OCI-LY7 (cell line): ENCODE results near the gene NPIPA5. TPM values are rescaled to one million over a fixed set of nuclear protein-coding genes. Genes with fewer than 3 reads are reported as not detected.
A peak's percentile ranks its signal among the peaks of the same experiment; 100 is the strongest.
"Not testable (repeated sequence)": the region's sequence is repeated elsewhere in the genome, so short reads cannot be mapped to it uniquely, and the experiment has no call there.

Experiments used
- BruUV-seq: library from RNA; stranded (reverse); fragments of 400-500 nt; replicated peaks from 2 replicates; lab custom pipeline; 2021; lab: Mats Ljungman, UMichigan
- CTCF ChIA-PET: fragments of 300-600 bp; sonication (Branson Sonifier 250); formaldehyde crosslinking; loops from one replicate; lab custom pipeline; 2022; ENCODE audit warnings: antibody characterized with exemption; ENCODE audit not compliant: unreplicated experiment; lab: Charles Lee
- POLR2A ChIA-PET: fragments of 300-600 bp; sonication (Branson Sonifier 250); formaldehyde crosslinking; loops from one replicate; lab custom pipeline; 2022; ENCODE audit warnings: antibody characterized with exemption; lab: Charles Lee
- DNase-seq: peaks from one replicate; pipeline ENCODE4 v3.0.0-alpha.2; 2015; ENCODE audit warnings: low spot score
- H2AFZ ChIP-seq: fragments of 200-600 bp; sonication (generic), shearing (Covaris generic); 2 replicates; pipeline ENCODE4 v1.6.1; 2014; ENCODE audit warnings: mild to moderate bottlenecking, antibody characterized with exemption, low read length, moderate library complexity
- H3K27ac ChIP-seq: fragments of 200-600 bp; sonication (generic); 2 replicates; pipeline ENCODE4 v1.5.1; 2014; ENCODE audit warnings: mixed run types, low read depth, mild to moderate bottlenecking, moderate library complexity, low read length, inconsistent platforms; ENCODE audit not compliant: poor library complexity, severe bottlenecking
- H3K36me3 ChIP-seq: fragments of 200-600 bp; sonication (generic); 2 replicates; pipeline ENCODE4 v1.6.1; 2014; ENCODE audit warnings: mild to moderate bottlenecking, antibody characterized with exemption, low read length, moderate library complexity, mixed read lengths; ENCODE audit not compliant: insufficient read depth
- H3K4me1 ChIP-seq: fragments of 200-600 bp; sonication (generic); 2 replicates; pipeline ENCODE4 v1.5.1; 2014; ENCODE audit warnings: mild to moderate bottlenecking, low read length; ENCODE audit not compliant: insufficient read depth, poor library complexity, severe bottlenecking
- H3K4me2 ChIP-seq: fragments of 200-600 bp; sonication (generic); 2 replicates; pipeline ENCODE4 v1.6.1; 2014; ENCODE audit warnings: mild to moderate bottlenecking, low read length
- H3K4me3 ChIP-seq: fragments of 200-600 bp; sonication (generic); 2 replicates; pipeline ENCODE4 v1.5.1; 2014; ENCODE audit warnings: mild to moderate bottlenecking, low read depth, low read length; ENCODE audit not compliant: poor library complexity, severe bottlenecking
- H3K79me2 ChIP-seq: fragments of 200-600 bp; sonication (generic); 2 replicates; pipeline ENCODE4 v1.6.1; 2016; ENCODE audit warnings: low read depth, mild to moderate bottlenecking, low read length, moderate library complexity, mixed read lengths; ENCODE audit not compliant: insufficient read depth
- H3K9me2 ChIP-seq: fragments of 200-600 bp; sonication (generic); 2 replicates; pipeline ENCODE4 v1.6.1; 2016; ENCODE audit warnings: mild to moderate bottlenecking, low read length, mixed read lengths; ENCODE audit not compliant: insufficient read depth
- H3K9me3 ChIP-seq: fragments of 200-600 bp; sonication (generic); 2 replicates; pipeline ENCODE4 v1.6.1; 2014; ENCODE audit warnings: mild to moderate bottlenecking, mixed run types, low read length, mixed read lengths
- H4K20me1 ChIP-seq: fragments of 200-600 bp; sonication (generic); 2 replicates; pipeline ENCODE4 v1.6.1; 2014; ENCODE audit warnings: mild to moderate bottlenecking, antibody characterized with exemption, low read length, moderate library complexity, mixed read lengths; ENCODE audit not compliant: insufficient read depth
- CTCF ChIP-seq: fragments of 200-600 bp; sonication (generic); conservative IDR thresholded peaks from 2 replicates; pipeline ENCODE4 v1.5.1; 2014; ENCODE audit warnings: mild to moderate bottlenecking, antibody characterized with exemption, low read length, moderate library complexity, mixed read lengths
- EZH2phosphoT487 ChIP-seq: fragments of 200-600 bp; sonication (generic); IDR thresholded peaks from 2 replicates; pipeline ENCODE4 v1.6.1; 2018; ENCODE audit warnings: low read depth, borderline replicate concordance, mild to moderate bottlenecking, mixed run types, antibody characterized with exemption, low read length, moderate library complexity, mixed read lengths
- intact Hi-C: fragments of 100-400 bp; cut with micrococcal nuclease; formaldehyde crosslinking; loops from one replicate; pipeline ENCODE4 v1.10.0; 2022; ENCODE audit not compliant: unreplicated experiment
- total RNA-seq, 2 experiments: library from RNA; depleted of rRNA in 1 of 2; stranded (reverse); fragments of >200 nt in 1 of 2; shearing (Covaris generic) in 1 of 2; gene quantifications; 2 replicates each; pipeline ENCODE4 v1.2.3, GENCODE V29; 2014 to 2022

The NPIPA5 gene
- total RNA-seq, 2 experiments from 2014 or later, result 1.4 TPM; not detected in 1

- Histone ChIP-seq H3K79me2 (no peaks in the 10 kb centered on the region), H3K4me1 (peaks cover 10% of the 10 kb centered on the region), H3K9me3 (no peaks in the 10 kb centered on the region), H4K20me1 (no peaks in the 10 kb centered on the region), H3K36me3 (no peaks in the 10 kb centered on the region), H3K4me3 (no peak overlapping the region), H3K9me2 (no peaks in the 10 kb centered on the region), H3K27ac (no peak overlapping the region), H3K4me2 (no peak overlapping the region), H2AFZ (no peak overlapping the region)
- TF ChIP-seq EZH2phosphoT487 (no peak), CTCF (no peak)
- no TSS peak for BruUV-seq
- intact Hi-C loops, result no loop called here
- no peak for DNase-seq
- ChIA-PET CTCF (no interaction called here), POLR2A (no interaction called here)
Measured at GRCh38 chr16:15404792-15405191, 26.7 kb upstream of the NPIPA5 start.

- peaks cover 10% of the 10 kb centered on the region for H3K4me1 ChIP-seq
- H3K4me2 ChIP-seq, result peak overlapping the region; percentile 40; the same call in 1 of the 2 replicates
- H3K27ac ChIP-seq, intact Hi-C loops, BruUV-seq, H3K9me2 ChIP-seq, H3K9me3 ChIP-seq, H3K36me3 ChIP-seq, H3K79me2 ChIP-seq, CTCF ChIA-PET, POLR2A ChIA-PET, H3K4me3 ChIP-seq, DNase-seq, H4K20me1 ChIP-seq: not testable (repeated sequence)
- H2AFZ ChIP-seq, result peak overlapping the region; percentile 62
Measured at GRCh38 chr16:15404091-15404490, 26.0 kb upstream of the NPIPA5 start.

GRCh38 chr16:15403392-15403995, 25.4 kb upstream of the NPIPA5 start:
- Histone ChIP-seq H3K27ac (no peak overlapping the region), H3K36me3 (no peaks in the 10 kb centered on the region), H3K9me2 (no peaks in the 10 kb centered on the region), H3K9me3 (no peaks in the 10 kb centered on the region), H4K20me1 (no peaks in the 10 kb centered on the region), H3K4me3 (no peak overlapping the region), H3K4me2 (peak overlapping the region; percentile 40; the same call in 1 of the 2 replicates), H3K79me2 (no peaks in the 10 kb centered on the region), H2AFZ (peak overlapping the region; percentile 62), H3K4me1 (peaks cover 10% of the 10 kb centered on the region)
- TF ChIP-seq CTCF (no peak), EZH2phosphoT487 (no peak)
- no TSS peak for BruUV-seq
- peak; percentile 20 for DNase-seq
- POLR2A ChIA-PET, result interaction anchor here (0.7 kb wide), 1 partner anchor 319 kb away, joined by 3 read pairs; no protein-coding TSS in a partner anchor
- CTCF ChIA-PET, result no interaction called here
- intact Hi-C loops, result no loop called here
